GM12878 (cell line): ENCODE measurements around the gene C8G. TPM values are rescaled to one million over a fixed set of nuclear protein-coding genes. Genes with fewer than 3 reads are reported as not detected.

ENCODE experiments used
- ATF3 ChIP-seq: IDR thresholded peaks from 2 replicates; pipeline ENCODE4 v1.6.1; 2011; ENCODE audit warnings: low read depth, mild to moderate bottlenecking, low read length, moderate library complexity, borderline replicate concordance; ENCODE audit errors: extremely low read depth
- CREM ChIP-seq: IDR thresholded peaks from 2 replicates; pipeline ENCODE4 v1.6.1; 2014; ENCODE audit warnings: antibody characterized with exemption, low read depth
- GABPA ChIP-seq: IDR thresholded peaks from 2 replicates; pipeline ENCODE4 v1.6.1; 2014; ENCODE audit warnings: antibody characterized with exemption, low read depth, mild to moderate bottlenecking, inconsistent platforms
- HCFC1 ChIP-seq: fragments of 150-350 bp; IDR thresholded peaks from 2 replicates; pipeline ENCODE4 v1.6.1; 2014; ENCODE audit warnings: low read length
- HDAC2 ChIP-seq: fragments of 200-600 bp; sonication (generic); IDR thresholded peaks from 2 replicates; pipeline ENCODE4 v1.6.1; 2017
- IRF5 ChIP-seq: fragments of 450-650 bp; IDR thresholded peaks from 2 replicates; pipeline ENCODE4 v1.6.1; 2017; ENCODE audit warnings: borderline replicate concordance
- KDM1A ChIP-seq: fragments of 200-600 bp; sonication (generic); IDR thresholded peaks from 2 replicates; pipeline ENCODE4 v1.6.1; 2016; ENCODE audit warnings: borderline replicate concordance
- NR2F1 ChIP-seq: fragments of 450-650 bp; conservative IDR thresholded peaks from 2 replicates; pipeline ENCODE4 v1.6.1; 2017; ENCODE audit warnings: mild to moderate bottlenecking
- NRF1 ChIP-seq: conservative IDR thresholded peaks from 2 replicates; pipeline ENCODE4 v1.6.1; 2011; ENCODE audit warnings: mild to moderate bottlenecking, low read depth, low read length, improper control_type of control experiment
- POLR2A ChIP-seq: IDR thresholded peaks from 2 replicates; pipeline ENCODE4 v1.6.1; 2011; ENCODE audit warnings: low read depth, mild to moderate bottlenecking, low read length
- POLR2AphosphoS5 ChIP-seq: IDR thresholded peaks from 2 replicates; pipeline ENCODE4 v1.6.1; 2011; ENCODE audit warnings: mild to moderate bottlenecking, low read length, inconsistent platforms
- RB1 ChIP-seq: fragments of 450-650 bp; formaldehyde crosslinking; IDR thresholded peaks from 2 replicates; pipeline ENCODE4 v1.6.1; 2017; ENCODE audit warnings: mild to moderate bottlenecking, borderline replicate concordance
- RCOR1 ChIP-seq: conservative IDR thresholded peaks from 2 replicates; pipeline ENCODE4 v1.6.1; 2012; ENCODE audit warnings: low read depth, low read length, improper control_type of control experiment
- SMAD1 ChIP-seq: fragments of 450-650 bp; IDR thresholded peaks from 2 replicates; pipeline ENCODE4 v1.6.1; 2018; ENCODE audit warnings: mild to moderate bottlenecking, low read depth; ENCODE audit not compliant: partially characterized antibody
- SMAD5 ChIP-seq: IDR thresholded peaks from 2 replicates; pipeline ENCODE4 v1.6.1; 2016; ENCODE audit warnings: antibody characterized with exemption, low read depth
- SREBF1 ChIP-seq: IDR thresholded peaks from 2 replicates; pipeline ENCODE4 v1.6.1; 2012; ENCODE audit warnings: mild to moderate bottlenecking, low read length
- STAT3 ChIP-seq: IDR thresholded peaks from 2 replicates; pipeline ENCODE4 v1.6.1; 2011; ENCODE audit warnings: low read depth, low read length, improper control_type of control experiment
- TAF1 ChIP-seq: IDR thresholded peaks from 2 replicates; pipeline ENCODE4 v1.6.1; 2011; ENCODE audit warnings: mild to moderate bottlenecking, low read depth, low read length, borderline replicate concordance
- TARDBP ChIP-seq: IDR thresholded peaks from 2 replicates; pipeline ENCODE4 v1.6.1; 2016; ENCODE audit warnings: borderline replicate concordance
- YBX1 ChIP-seq: fragments of 450-650 bp; IDR thresholded peaks from 2 replicates; pipeline ENCODE4 v1.6.1; 2016; ENCODE audit warnings: antibody characterized with exemption
- ZBTB33 ChIP-seq: fragments of 450-650 bp; IDR thresholded peaks from 2 replicates; pipeline ENCODE4 v1.6.1; 2017; ENCODE audit warnings: mild to moderate bottlenecking
- ZNF274 ChIP-seq: IDR thresholded peaks from one replicate; pipeline ENCODE4 v1.8.0; 2011; ENCODE audit not compliant: insufficient read length, insufficient read depth
- ZZZ3 ChIP-seq: IDR thresholded peaks from 2 replicates; pipeline ENCODE4 v1.6.1; 2011; ENCODE audit warnings: low read depth; ENCODE audit not compliant: control insufficient read depth, insufficient read length
- polyA plus RNA-seq, 11 experiments: library from polyadenylated mRNA; depleted of rRNA in 4 of 11; unstranded in 6 of 11; stranded (reverse) in 5 of 11; fragments of >200 nt; fragmentation: Nextera tagmentation in 4 of 11; fragmentation: Illumina TruSeq in 1 of 11; extraction: Ambion mirVana in 4 of 11; extraction: Trizol in 1 of 11; gene quantifications; 1 replicate in 1 of 11; 2 replicates in 10 of 11; pipeline versions ENCODE4 v1.2.1 to v1.2.3, GENCODE V29; 2011 to 2016; ENCODE audit warnings: inconsistent platforms in 2 of 11, missing spikeins in 2 of 11, low read depth in 1 of 11
- total RNA-seq, 4 experiments: library from RNA; depleted of rRNA in 3 of 4; stranded (reverse); fragments of >200 nt in 3 of 4; fragmentation: Illumina TruSeq in 1 of 4; extraction: Trizol in 1 of 4; gene quantifications; 2 replicates each; pipeline versions ENCODE4 v1.2.1 to v1.2.3, GENCODE V29; 2013 to 2021
- TF ChIP-seq, protein P1 (sequence below): fragments of 450-650 bp; IDR thresholded peaks from 2 replicates; pipeline ENCODE4 v1.6.1; 2017; ENCODE audit warnings: mild to moderate bottlenecking, low read depth, inconsistent platforms; ENCODE audit not compliant: poor library complexity, severe bottlenecking
- TF ChIP-seq, protein P2 (sequence below): IDR thresholded peaks from 2 replicates; pipeline ENCODE4 v1.6.1; 2012; ENCODE audit warnings: low read depth, low read length, improper control_type of control experiment

C8G gene
- total and polyA plus RNA-seq, 10 of the 15 experiments (the other 5 are each of a cell fraction or from before 2014, with no cell fraction given): 0.26 to 0.69 (median 0.50) TPM; not detected in 7

DNA sequence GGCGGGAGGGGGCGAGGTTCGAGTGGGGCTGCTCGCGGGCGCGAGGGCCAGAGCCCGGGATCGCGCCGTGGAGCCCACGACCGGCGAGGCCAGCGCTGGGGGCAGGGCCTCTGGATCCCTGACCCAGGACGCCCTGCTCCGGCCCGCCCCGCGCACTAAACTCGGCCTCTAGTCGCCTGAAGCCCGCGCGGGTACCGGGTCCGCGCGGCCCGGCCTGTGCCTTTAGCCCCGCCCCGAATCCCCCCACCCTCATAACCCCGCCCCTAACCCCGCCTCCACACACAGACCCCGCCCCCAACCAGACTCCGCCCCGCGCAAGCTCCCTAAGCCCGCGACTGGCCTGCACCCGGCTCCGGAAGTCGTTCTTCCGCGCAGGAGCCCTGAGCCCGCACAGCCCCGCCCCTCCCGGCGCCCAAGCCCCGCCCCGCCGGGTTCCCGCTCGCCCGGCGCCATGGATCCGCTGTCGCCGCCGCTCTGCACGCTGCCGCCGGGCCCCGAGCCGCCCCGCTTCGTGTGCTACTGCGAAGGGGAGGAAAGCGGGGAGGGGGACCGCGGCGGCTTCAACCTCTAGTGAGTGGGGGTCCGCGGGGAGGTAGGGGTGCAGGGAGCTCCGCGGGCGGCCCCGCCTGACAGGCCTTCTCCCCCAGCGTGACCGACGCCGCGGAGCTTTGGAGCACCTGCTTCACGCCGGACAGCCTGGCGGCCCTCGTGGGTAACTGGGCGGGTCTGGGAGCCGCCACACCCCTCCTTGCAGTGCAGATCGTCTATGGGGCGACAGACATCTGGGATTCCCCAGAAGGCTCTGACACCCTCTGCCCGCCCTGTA, 47.2 kb downstream of the C8G start, which contains the start of gene PAXX (continued):
- TF ChIP-seq ZNF274: no peak
- TF ChIP-seq POLR2AphosphoS5: no peak
- TF ChIP-seq, protein P1, sequence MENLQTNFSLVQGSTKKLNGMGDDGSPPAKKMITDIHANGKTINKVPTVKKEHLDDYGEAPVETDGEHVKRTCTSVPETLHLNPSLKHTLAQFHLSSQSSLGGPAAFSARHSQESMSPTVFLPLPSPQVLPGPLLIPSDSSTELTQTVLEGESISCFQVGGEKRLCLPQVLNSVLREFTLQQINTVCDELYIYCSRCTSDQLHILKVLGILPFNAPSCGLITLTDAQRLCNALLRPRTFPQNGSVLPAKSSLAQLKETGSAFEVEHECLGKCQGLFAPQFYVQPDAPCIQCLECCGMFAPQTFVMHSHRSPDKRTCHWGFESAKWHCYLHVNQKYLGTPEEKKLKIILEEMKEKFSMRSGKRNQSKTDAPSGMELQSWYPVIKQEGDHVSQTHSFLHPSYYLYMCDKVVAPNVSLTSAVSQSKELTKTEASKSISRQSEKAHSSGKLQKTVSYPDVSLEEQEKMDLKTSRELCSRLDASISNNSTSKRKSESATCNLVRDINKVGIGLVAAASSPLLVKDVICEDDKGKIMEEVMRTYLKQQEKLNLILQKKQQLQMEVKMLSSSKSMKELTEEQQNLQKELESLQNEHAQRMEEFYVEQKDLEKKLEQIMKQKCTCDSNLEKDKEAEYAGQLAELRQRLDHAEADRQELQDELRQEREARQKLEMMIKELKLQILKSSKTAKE: no peak
- TF ChIP-seq, protein P2, sequence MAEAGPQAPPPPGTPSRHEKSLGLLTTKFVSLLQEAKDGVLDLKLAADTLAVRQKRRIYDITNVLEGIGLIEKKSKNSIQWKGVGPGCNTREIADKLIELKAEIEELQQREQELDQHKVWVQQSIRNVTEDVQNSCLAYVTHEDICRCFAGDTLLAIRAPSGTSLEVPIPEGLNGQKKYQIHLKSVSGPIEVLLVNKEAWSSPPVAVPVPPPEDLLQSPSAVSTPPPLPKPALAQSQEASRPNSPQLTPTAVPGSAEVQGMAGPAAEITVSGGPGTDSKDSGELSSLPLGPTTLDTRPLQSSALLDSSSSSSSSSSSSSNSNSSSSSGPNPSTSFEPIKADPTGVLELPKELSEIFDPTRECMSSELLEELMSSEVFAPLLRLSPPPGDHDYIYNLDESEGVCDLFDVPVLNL: no peak
- no peak for TF ChIP-seq CREM
- no peak for TF ChIP-seq ZZZ3
- peak; percentile 19; the same call in 1 of the 2 replicates for TF ChIP-seq NR2F1
- no peak for TF ChIP-seq HDAC2
- no peak for TF ChIP-seq YBX1
- TF ChIP-seq GABPA: no peak
- peak; percentile 78; the same call in 1 of the 2 replicates for TF ChIP-seq RB1
- TF ChIP-seq ZBTB33: no peak
- TF ChIP-seq RCOR1: no peak
- TF ChIP-seq SMAD5: peak; percentile 67; the same call in 1 of the 2 replicates
- no peak for TF ChIP-seq SREBF1
- TF ChIP-seq IRF5: no peak
- TF ChIP-seq KDM1A: no peak
- no peak for TF ChIP-seq TAF1
- peak; percentile 67 for TF ChIP-seq POLR2A
- TF ChIP-seq NRF1: peak; percentile 46
- TF ChIP-seq ATF3: no peak
- no peak for TF ChIP-seq STAT3
- TF ChIP-seq SMAD1: no peak
- TF ChIP-seq HCFC1: no peak; the same call in 1 of the 2 replicates
- no peak for TF ChIP-seq TARDBP
